Measurements from ENCODE around the gene TJP3.
A peak's percentile ranks its signal among the peaks of the same experiment; 100 is the strongest.

Gene TJP3

DNA sequence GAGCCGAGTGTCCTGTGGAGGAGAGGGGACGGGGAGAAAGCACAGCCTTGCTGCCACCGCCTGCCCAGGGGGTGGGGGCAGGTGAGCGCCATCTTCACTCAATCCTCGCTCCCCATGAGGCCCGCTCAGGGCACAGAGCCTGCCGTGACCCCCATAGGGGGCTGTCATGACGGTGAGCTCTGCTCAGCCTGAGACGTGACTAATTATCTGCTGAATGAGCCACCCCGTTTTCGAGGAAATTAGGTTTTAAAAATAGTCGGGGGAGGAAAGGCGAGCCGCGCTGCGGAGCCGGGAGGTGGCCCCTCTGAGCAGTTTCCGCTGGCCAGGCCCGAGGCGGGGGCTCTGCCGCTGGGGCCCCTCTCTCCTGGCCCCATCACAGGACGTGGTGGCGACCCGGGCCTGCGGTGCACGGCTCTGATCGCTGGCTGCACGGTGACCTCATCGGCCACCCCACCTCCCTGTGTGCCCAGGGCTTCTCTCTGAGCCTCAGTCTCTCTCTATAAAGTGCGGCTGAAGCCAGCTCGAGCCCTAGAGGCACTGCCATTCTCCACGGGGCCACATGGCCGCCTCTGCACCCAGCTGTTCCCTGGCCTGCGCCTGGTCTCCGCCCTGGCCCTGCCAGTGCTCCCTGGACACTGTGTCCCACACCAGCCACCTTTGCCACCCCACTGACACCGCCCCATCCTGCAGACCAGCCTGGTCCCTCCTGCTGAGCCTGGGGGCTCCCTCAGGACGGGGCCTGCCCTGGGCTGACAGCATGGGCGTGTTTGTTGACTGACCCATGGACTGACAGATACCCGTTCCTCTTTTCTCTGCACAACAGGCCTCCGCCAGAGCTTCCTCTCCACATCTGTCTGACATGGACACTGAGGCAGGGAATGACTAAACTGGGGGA, 36.3 kb upstream of the TJP3 start:
- peak in 2 of 56 donors; percentile 4 to 20 for DNase-seq

DNA sequence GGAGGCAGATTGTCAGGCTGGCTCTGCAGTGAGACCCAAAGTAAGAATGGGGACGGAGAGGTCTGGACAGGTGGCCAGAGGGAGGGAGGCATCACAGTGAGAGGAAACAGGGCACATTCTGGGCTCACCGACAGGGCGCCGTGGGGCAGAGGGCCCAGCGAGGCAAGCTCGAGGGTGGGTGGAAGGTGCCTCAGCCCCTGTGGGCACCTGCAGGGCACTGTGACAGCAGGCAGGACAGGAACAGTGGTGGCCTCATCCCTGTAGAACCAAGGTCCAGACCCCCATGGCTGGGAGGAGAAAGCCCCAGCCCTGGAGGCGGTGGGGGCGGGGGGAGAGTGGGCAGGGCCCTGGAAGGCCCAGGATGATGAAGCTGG, 35.6 kb upstream of the TJP3 start:
- no peak for DNase-seq

- DNase-seq, result no peak
Observed at GRCh38 chr19:3672993-3673392, 35.2 kb upstream of the TJP3 start.

- no peak for DNase-seq
Observed at GRCh38 chr19:3673506-3674439, 34.4 kb upstream of the TJP3 start.

- no peak for DNase-seq
Observed at GRCh38 chr19:3674784-3675543, 33.2 kb upstream of the TJP3 start.

DNA sequence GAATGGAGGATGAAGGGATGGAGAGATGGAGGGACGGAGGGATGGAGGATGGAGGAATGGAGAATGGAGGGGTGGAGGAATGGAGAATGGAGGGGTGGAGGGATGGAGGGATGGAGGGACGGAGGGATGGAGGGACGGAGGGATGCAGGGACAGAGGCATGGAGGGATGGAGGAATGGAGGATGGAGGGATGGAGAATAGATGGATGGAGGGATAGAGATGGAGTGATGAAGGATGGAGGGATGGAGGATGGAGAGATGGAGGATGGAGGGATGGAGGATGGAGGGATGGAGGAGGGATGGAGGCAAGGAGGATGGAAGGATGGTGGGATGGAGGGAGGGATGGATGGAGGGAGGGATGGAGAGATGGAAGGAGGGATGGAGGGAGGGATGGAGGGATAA, 30.0 kb upstream of the TJP3 start:
- no peak for DNase-seq

- DNase-seq, result no peak
Observed at GRCh38 chr19:3679138-3679537, 29.0 kb upstream of the TJP3 start.

DNA sequence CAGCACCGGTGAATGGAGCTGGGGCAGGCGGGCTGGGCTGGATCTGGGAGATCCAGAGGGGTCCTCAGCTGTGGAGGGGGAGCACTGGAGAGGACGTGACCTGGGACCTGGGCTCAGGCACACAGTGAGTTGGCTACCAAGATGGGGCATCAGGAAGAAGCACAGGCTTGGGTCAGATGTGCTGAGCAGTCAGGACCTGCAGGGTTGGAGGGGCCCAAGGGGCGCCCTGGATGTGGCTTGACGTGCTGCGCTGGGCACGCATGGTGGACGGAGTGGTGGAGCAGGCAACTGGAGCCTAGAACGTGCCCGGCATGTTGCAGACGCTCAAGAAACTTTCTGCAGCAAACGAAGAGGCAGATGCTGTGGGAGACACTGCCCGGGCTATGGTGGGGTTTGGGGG, 28.6 kb upstream of the TJP3 start:
- DNase-seq, result no peak

GRCh38 chr19:3680939-3681338, 27.2 kb upstream of the TJP3 start:
- DNase-seq, result peak in 4 of 56 donors; percentile 9 to 32 (median 17)

- no peak for DNase-seq
Observed at GRCh38 chr19:3682286-3682685, 25.9 kb upstream of the TJP3 start.

GRCh38 chr19:3682741-3683404, 25.3 kb upstream of the TJP3 start:
- DNase-seq, result no peak

DNA sequence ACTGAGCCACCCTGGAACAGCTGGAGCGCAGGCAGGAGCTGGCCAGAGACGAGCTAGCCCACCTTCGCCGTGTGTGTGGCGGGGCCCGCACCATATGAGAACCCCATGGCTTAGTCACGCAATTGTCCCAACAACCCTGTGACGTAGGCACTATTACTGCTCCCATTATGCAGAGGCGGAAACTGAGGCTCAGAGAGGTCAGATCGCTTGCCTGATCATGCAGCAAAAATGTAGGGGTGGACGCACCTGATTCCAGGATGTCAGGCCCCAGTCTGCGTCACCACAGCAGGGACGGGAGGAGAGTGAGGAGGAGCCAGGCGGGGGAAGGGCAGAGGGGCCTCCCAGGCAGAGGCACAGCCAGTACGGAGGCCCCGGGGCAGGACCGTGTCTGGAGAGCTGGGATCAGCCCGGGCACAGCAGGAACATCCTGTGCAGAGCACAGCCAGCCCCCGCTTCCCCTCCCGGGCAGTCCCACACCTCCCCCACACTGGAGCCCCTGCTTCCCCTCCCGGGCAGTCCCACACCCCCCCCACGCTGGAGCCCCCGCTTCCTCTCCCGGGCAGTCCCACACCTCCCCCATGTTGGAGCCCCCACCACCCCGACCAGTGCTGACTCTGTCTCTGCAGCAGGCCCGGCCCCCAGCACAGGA, 24.7 kb upstream of the TJP3 start:
- peak in 1 of 56 donors; percentile 40 for DNase-seq

- peak in 23 of 56 donors; percentile 3 to 73 (median 38) for DNase-seq
Observed at GRCh38 chr19:3684054-3684816, 23.9 kb upstream of the TJP3 start.

GRCh38 chr19:3684817-3685410, 23.3 kb upstream of the TJP3 start:
- DNase-seq, result no peak

DNA sequence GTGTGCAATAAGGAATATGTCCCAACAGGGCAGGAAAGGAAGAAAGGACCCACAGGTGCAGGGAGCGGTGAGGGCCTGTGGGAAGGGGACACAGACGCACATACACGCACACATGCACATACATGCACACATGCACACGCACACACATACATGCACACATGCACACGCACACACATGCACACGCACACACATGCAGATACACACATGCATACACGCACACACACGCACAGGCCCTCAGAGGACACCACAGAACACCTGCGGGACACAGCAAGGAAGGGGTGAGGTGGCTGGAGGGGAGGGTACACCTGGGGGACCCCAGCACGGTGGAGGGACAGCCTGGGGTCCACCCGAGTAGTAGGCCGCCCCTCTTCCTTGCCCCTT, 20.8 kb upstream of the TJP3 start:
- no peak for DNase-seq

GRCh38 chr19:3687774-3688706, 20.1 kb upstream of the TJP3 start:
- no peak for DNase-seq

DNA sequence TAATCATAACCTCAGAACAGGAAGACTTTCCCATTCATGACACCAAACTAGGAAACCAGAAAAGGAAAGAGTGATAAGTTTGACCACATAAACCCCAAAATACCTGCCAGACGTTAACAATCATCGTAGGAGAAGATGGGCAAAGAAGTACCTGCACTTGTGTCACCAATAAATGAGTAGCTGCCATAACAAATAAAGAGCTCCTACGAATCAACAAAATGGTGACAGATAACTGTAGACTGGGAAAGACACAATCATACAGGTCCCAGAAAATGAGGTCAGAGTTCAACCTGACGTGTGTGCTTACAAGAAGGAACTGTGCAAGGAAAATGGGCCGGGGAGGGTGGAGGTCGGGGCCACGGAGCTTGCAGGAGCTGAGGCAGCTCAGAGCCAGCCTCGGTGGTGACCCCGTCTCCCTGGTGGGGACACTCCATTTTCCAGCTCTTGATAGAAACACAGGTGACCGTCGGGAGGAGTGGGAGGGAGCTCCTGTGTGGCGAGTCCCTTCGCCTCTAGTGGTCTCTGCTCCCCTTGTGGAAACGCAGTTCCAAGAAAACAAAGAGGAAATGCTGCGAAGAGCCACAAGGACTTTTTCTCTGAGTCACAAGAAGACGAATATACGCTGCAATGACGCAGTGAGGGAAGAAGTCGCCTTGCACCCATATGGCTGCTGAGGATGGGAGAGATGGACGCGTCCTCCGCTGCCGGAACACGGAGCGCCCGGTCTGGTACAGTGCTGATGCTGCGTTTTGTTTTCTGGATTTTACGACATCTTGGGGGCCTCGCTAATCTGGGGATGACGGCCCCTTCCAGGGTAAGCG, 17.4 kb upstream of the TJP3 start:
- no peak for DNase-seq

Data from nucleus accumbens (tissue), 56 donors.